Ovary (tissue), 3 donors: ENCODE data around the gene LTF.
"Not testable (repeated sequence)": the region's sequence is repeated elsewhere in the genome, so short reads cannot be mapped to it uniquely, and the experiment has no call there.

Experiments
- EP300 ChIP-seq: sonication (generic); formaldehyde crosslinking; IDR thresholded peaks from one replicate; pipeline ENCODE4 v1.6.1; 2017; ENCODE audit warnings: antibody characterized with exemption
- POLR2A ChIP-seq: fragments of 450-650 bp; IDR thresholded peaks from one replicate; pipeline ENCODE4 v1.6.1; 2017; ENCODE audit warnings: antibody characterized with exemption, mild to moderate bottlenecking, moderate library complexity
- TF ChIP-seq, protein P1 (sequence below), 3 donors: fragments of 450-650 bp in 2 of 3; fragments of 200-600 bp in 1 of 3; IDR thresholded peaks; one replicate each; pipeline versions ENCODE4 v1.5.1 to v1.8.0; 2016 to 2022; ENCODE audit warnings: antibody characterized with exemption in 3 of 3, mild to moderate bottlenecking in 1 of 3
- donor health status: DM: no; HTN: no; CAD: no.

DNA sequence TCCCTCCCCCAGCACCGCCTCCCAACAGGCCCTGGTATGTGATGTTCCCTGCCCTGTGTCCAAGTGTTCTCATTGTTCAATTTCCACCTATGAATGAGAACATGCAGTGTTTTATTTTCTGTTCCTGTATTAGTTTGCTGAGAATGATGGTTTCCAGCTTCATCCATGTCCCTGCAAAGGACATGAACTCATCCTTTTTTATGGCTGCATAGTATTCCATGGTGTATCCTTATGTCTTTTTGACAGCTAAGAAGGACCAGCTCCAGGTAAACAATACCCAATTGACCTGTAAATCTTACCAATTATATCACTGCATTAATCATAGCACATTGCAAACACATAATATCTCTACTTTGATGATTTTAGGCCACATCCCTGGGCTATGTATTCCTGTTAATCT is 33.8 kb downstream of the LTF start:
- TF ChIP-seq, protein P1, sequence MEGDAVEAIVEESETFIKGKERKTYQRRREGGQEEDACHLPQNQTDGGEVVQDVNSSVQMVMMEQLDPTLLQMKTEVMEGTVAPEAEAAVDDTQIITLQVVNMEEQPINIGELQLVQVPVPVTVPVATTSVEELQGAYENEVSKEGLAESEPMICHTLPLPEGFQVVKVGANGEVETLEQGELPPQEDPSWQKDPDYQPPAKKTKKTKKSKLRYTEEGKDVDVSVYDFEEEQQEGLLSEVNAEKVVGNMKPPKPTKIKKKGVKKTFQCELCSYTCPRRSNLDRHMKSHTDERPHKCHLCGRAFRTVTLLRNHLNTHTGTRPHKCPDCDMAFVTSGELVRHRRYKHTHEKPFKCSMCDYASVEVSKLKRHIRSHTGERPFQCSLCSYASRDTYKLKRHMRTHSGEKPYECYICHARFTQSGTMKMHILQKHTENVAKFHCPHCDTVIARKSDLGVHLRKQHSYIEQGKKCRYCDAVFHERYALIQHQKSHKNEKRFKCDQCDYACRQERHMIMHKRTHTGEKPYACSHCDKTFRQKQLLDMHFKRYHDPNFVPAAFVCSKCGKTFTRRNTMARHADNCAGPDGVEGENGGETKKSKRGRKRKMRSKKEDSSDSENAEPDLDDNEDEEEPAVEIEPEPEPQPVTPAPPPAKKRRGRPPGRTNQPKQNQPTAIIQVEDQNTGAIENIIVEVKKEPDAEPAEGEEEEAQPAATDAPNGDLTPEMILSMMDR (IDR thresholded peaks at IDR 0.05), result not testable (repeated sequence)
- TF ChIP-seq POLR2A, EP300: not testable (repeated sequence)
